Measurements from ENCODE around the gene BMPR1B.
A peak's percentile ranks its signal among the peaks of the same experiment; 100 is the strongest.
"Not testable (repeated sequence)": the region's sequence is repeated elsewhere in the genome, so short reads cannot be mapped to it uniquely, and the experiment has no call there.

Gene BMPR1B

DNA sequence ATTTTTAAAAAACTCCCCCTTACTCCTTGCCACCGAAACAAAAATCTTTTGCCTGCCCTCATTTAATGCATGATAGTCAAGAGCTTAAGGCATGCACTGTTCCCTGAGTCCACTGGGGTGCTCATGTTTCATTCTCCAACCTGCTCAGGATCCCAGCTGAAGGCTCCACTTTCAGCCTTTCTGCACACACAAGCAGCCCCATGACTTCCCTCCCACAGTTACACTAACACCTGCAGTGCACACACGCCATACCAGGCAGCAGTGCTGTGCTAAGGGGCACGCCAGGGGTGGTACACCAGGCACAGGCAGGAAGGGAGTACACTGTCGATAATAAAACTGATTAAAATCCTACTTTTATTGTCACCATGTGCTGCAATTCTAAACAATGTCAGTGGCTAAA, 385.2 kb downstream of the BMPR1B start:
- DNase-seq (ENCODE audit: low read depth), result no peak

DNA sequence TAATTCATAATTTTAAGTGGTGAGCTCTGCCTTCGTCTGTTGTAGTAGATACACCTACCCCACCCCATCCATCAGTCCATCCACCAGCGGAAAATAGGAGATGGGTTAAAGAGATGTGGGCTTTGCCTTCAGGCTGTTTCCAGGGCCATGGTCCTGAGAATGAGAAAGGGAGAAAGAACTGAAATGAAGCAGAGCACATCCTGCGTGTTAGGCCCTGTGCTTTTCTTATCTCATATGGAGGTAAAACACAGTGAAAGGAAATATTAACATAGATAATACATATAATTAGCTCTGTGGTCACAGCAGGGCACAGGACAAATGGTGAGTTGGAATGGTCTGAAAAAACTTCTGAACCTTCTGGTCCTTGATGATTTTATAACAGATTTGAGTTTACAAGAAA, 393.5 kb downstream of the BMPR1B start:
- DNase-seq (ENCODE audit: low read depth), result no peak

DNA sequence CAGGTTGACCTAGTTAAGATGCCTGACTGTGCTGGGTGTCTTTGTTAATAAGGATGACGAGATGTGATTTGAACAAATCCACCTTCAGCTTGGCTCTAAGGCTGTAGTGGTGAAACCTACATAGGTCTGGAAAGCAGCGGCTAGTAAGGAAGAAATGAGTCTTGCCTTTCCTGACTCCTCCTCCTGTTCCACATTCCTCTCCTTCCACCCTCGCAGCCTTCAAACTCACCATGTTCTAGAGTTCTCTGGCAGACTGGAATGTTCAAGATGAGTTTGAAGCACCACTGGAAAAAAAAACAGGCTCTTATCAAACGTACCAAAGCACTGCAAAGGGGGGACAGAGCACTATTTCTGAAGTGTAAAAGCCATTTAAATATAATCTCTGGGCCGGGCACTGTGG, 395.4 kb downstream of the BMPR1B start:
- DNase-seq (ENCODE audit: low read depth), result no peak

DNA sequence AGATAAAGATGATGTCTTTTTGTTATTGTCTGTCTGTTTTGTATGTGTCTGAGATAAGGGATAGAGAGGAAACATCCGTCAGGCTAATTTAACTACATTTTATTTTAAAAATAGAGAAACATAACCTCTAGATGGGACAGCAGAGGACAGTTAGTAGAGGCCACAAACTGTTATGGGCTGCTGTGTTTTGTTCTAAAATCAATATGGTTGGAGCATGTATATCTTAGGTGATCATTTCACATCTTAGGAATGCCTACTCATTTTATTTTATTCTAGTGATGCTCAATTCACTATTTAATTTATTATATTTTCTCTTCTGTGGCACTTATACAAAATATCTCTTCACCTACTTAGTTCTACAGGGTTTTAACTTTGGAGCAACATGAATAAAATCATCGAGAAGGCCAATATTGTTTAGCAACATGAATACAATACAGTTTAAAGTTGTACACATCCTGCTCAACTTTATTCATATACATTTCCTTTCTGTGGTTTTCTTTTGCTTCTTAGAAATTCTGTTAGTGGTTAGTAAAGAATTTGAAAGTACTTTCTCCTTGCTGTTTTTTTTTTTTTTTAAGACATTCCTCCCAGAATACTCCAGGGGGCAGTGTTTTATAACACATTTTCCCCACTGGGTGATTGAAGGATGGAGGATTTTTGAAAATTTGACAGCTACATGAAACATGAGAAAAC, 398.1 kb downstream of the BMPR1B start:
- DNase-seq (ENCODE audit: low read depth), result no peak

DNA sequence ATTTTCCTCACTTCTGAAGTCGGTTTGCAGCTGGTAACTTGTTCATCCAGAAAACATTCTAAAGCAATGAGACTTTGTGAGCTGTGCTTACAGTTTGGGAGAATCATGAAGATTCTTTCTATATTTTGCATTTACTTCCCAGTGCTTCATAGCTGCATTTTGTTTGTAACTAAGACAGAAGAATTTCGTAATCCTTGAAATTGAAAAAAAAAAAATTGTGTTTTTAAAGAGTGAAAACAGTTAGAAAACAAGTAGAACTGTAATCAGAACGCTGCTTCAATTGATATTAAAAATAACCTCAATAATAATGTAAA, 398.7 kb downstream of the BMPR1B start:
- DNase-seq (ENCODE audit: low read depth), result no peak

DNA sequence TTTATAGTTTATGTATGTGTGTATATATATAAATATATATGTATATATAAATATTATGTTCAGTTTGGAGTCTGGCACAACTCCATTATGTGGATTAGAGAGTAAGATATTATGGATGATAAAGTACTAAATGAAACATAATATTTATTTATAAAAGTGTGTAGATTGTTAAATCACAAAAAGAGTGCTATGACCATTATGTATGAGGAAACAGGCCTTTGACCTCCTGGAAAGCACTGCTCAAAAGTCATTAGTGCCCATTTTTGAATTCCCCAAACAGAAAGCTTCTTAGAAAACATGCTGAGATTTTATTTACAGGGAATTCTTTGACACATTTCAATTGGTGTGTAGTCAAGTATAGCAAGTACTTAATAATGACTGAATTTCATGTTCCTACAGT, 399.8 kb downstream of the BMPR1B start:
- no peak for DNase-seq (ENCODE audit: low read depth)

DNA sequence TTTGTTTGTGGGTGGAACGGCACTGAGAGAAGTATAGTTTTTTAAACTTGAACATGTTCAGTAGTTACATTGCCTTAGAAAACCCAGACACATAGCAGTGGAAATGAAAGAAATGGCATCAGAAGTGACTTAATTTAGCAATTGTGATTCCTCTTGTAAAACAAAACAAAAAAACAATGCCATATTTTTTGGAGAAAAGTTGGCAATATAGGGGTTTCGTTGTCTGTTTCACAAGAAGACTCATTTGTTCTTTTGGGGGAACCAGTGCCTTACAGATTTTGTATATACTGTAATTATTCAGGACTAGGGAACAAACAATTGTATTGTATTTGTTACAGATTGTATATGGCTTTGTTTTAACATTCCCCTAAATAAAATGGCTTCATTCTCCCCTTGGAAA, 400.3 kb downstream of the BMPR1B start:
- DNase-seq (ENCODE audit: low read depth), result no peak

DNA sequence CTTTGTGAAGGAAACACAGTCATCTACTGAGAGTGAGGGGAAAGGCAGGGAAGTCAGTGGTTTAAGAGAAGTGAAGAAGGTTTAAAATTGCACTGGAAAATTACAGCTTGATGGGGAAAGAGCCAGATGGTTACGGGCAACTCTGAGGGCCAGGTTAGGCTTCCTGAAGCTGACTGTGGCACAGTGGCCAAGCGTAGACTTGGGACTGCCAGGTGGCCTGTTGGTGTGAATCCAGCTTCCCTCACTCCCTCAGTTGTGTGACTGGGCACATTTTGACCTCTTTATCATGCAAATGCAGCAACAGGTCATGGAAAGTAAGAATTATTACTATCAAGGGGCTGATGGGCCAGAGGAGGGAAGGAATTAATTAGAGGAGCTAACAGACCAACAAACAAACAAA, 400.9 kb downstream of the BMPR1B start:
- DNase-seq (ENCODE audit: low read depth), result no peak

DNA sequence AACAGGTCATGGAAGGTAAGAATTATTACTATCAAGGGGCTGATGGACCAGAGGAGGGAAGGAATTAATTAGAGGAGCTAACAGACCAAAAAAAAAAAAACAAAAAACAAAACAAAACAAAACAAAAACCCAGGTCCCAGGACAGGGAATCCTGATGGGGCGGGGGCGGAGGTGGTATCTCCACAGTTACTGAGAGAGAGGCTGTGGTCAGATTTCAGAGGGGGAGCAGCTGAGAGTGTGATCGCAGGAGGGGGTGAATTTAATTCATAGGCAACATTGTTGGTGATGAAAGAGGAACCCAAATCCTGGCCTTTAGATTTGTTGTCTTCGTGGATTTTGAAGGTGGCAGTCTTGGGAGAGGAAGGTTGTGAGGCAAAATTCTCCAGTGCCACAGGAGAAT, 401.6 kb downstream of the BMPR1B start:
- DNase-seq (ENCODE audit: low read depth), result no peak

DNA sequence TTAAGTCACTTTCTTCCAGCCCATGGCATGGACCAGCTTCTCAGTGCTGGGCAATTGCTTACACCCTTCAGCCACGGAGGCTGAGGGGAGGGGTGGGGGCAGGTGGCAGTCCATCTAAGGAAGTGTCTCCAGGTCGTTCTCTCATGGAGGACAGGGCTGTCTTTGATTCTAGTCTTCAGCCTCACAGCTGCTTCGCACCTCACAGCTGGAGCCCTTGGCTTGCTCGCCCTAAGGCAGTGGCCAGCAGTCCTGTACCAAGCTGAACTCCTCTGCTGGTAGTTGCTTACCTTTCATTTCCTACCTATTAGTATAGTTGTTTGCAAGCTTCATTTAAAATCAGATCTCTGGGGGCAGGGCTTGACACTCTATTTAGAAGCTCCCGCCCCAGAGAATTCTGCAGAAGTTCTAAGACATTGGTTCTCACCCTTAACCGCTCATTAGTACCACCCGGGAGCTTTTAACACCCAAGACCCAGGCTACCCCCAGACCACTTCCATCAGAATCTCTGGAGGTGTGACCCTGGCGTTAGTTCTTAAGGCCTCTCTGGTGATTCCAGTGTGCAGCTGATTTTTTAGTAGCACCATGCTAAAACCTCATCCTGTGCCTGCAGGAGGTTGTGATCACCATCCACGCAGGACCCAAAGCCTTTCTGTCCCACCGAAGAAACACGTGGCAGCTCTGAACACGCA, 404.2 kb downstream of the BMPR1B start:
- no peak for DNase-seq (ENCODE audit: low read depth)

DNA sequence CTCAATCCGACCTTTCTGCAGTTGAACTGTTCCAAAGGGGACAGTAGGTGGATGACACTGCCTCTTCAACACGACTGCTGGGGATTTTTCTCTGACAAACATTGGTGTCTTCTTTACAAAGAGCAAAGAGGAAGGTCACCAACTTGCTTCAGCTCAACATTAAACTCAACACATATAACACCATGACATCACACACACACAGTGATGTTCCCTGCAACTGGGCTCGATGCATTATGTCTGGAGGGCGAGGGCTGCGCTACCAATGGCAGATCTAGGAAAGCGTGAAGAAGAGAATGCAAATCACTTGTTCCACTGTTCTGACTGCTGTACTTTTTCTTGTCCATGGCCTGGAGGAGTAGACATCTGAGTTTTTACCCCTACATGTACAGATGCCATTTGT, 405.1 kb downstream of the BMPR1B start:
- DNase-seq (ENCODE audit: low read depth), result no peak

DNA sequence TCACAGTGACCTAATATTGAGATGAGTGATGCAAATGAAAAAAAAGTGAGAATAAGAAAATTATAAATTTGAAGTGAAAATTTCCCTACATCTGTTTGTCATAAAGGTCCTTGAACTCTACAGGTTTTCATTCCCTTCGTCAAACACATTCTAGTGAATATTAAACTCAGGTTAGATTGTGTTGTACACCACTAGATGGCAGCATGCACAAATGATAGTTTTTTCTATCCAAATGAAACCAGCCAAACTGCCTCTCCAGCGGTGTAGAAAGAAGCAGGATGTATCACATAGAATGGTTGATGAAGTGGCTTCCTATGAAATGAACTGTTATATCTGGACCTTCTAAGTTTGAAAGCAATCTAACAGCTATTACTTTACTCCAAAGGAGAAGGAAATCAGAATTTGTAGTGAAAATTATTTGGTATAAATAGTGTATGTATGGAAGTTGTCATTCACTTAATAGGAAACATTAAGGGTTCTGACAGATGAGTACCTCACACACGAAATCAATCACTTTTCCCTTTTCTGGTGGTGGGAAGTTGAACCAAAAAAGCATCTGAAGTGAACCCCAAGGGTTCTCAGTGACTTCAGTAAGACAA, 408.3 kb downstream of the BMPR1B start:
- peak; percentile 13 for DNase-seq (ENCODE audit: low read depth)

DNA sequence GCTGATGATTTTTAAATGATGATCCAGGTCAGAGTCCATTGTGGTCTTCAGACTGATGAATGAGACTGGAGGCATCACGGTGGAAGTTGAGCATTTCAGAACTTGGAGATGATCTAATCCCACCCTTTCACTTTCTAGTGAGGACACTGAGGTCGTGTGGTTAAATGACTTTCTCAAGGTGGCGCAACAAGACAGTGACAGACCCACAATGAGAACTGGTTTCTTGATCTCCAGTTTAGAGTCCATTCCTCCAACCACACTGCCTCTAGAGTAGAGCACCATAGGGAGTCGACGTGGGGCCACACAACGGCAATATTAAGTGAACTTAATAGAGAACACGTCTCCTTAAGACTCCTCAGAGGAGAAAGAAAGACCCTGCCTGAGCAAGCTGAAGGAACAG, 410.1 kb downstream of the BMPR1B start:
- DNase-seq (ENCODE audit: low read depth), result no peak

DNA sequence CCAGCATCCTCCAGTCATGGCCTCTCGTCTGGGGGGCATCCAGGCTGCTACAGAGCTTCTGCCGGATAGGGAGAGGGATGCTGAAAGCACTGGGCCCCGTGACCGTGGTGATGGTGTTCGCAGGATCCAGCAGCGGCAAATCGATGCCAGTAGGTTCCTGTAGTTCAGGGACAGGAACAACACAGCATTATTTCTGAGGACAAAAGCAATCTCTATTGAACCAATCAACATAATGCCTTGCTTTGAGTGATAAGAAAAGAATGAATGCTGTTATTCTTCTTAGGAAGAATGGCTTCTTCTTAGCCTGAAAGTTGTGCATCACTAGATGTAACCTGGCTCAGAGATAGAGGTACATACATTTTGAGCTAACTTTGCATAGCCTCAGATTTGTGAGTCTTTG, 412.4 kb downstream of the BMPR1B start:
- no peak for DNase-seq (ENCODE audit: low read depth)

DNA sequence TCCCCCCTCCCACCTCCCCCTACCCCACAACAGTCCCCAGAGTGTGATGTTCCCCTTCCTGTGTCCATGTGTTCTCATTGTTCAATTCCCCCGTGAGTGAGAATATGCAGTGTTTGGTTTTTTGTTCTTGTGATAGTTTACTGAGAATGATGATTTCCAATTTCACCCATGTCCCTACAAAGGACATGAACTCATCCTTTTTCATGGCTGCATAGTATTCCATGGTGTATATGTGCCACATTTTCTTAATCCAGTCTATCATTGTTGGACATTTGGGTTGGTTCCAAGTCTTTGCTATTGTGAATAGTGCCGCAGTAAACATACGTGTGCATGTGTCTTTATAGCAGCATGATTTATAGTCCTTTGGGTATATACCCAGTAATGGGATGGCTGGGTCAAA, 413.6 kb downstream of the BMPR1B start:
- DNase-seq (ENCODE audit: low read depth), result not testable (repeated sequence)

DNA sequence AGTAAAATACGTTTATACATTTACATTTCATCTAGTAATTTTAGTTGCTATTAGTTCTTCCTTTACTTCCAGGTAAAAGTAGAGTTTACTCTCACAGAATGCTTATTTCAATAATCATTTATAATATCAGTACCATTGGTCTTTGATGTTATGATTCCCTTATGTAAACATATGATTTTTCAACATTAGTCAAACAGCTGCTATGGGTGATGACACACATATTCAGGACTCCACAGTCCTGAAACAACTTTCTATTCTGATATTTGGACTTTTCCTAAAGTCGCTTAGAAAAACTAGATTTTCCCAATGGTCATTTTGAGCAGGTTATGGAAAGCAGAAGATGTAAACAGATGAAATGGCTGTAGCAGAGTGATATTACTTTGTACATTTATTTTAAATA, 421.2 kb downstream of the BMPR1B start:
- DNase-seq (ENCODE audit: low read depth), result no peak

DNA sequence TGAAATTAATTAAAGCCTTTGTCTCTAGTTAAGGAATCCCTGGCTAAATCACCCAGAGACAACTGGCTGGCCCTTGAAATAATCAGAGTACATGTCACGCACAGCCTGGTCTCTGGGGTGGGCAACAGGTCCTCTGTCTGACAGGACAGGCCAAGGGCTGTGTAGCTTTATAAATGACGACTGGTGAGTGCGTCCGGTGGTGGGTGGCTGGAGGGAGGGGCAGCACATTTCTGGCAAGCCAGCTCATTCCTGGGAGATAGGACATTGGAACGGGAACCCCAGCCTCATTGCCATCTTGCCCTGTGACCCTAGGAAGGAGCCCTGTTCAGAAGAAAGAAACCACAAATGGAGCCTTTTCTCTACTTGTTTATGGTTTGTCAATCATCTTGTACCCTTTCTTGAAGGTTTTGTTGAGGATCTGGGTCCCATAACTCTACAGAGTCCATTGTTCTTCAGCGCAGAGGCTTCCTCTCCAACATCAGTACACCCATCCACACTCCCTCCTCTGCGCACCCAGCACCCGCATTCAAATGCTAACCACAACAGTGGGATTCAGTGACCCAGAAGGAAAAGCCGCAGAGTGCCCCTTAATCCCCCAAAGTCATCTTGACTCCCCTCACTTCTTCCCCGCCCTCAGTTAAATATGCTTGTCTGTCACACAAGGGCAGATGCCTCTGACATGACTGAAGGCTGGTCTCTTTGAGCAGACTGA, 422.9 kb downstream of the BMPR1B start:
- no peak for DNase-seq (ENCODE audit: low read depth)

DNA sequence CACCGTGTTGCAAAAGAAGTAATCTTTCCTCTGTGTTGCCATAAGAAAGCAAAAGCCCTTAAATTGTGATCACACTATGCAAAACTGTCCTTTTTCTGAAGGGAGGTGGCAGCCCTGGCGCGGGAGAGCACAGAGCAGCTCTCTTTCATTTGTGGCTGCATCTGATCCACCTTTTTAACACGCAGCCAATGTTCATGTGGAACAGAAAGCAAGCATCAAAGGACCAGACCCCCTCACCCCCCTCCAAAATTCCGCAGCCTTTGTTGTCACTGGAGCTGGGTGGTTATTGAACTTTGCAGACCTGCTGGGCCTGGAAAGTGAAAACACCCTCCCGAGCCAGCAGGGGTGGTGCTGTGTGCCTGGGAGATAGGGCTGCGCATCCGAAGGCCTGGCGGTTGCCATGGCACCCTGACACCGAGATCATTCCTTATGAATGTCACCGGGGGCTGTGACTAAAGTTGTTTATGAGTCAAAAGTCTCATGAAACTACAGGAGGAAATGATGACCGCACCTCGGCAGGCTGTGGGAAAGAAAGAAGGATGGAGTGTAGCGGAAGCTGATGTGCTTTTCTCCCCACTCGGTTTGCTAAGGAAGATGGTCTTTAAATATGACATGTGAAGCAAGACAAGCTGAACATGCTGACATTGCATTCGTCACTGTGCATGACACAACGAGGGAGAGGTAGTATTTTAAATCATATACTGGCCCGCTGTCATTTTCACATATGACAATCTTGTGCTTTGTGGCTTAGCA, 423.7 kb downstream of the BMPR1B start:
- no peak for DNase-seq (ENCODE audit: low read depth)

DNA sequence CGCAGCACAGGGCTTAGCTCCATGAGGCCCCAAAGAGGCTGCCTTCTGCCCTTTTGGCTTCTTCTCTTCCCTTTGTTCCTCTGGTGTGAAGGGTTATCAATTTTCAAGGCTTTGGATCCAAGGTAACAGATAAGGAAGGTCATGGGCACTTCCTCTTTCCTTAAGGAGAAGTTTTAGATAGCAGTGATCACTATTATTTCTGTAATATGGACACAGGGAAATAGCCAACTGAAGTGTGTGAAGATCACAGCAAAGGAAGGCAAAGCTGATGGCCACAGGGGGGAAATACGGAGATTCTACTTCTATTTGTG, 424.2 kb downstream of the BMPR1B start:
- no peak for DNase-seq (ENCODE audit: low read depth)

DNA sequence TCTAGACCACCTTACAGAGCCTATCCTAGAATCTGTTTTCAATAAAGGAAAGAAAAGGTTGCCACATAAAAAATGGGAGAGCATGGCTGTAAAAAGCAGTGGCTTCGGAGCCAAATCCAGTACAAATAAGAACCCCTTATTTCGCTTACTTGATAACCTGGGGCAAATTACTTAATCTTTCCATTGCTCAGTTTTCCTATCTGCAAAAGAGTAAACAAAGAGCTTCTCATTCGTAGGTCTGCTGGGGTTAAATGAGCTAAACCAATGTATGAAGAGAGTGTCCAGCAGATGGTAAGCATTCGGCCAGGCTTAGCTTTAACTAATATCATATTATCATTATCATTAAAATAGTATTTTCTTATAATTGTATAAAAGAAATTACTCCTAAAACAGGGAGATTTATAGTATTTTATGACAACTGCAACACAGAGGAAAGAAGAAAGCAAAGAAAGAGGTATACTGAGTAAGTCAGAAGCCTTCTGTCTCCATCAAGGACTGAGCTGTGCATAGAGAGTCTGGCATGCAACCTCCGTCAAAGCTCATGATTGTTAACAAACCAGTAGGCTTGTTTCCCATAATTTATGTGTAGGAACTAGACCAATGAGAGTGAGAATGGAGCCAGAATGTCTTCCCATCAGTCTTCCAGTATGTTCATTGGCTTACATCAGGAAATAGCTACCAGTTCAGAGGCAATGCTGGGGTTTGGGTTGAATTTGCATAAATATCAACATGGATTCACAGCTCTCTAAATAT, 426.1 kb downstream of the BMPR1B start:
- no peak for DNase-seq (ENCODE audit: low read depth)

DNA sequence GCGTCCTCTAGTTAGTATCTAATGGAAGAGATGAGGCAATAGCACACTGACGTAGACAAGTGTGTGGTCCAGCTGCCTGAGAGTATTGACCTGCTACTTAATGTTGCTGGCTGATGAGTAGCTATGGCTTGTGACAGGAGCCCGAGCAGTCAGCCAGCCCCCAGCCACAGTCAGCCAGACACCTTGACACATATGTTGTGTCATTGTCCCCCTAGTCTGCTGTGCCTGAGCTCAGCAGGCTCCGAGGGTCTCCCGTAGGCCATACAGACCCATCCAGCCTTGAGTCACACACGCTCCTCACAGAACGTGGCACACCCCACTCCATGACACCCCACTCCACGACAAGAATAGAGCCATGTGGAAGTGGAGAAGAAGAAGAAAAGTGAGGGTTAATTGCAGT, 428.9 kb downstream of the BMPR1B start:
- DNase-seq (ENCODE audit: low read depth), result no peak

Measured in activated T-cell treated with anti-CD3 and anti-CD28 coated beads for 24 hours (primary cell).